ENCODE data around the gene DAPP1.

GRCh38 chr4:99824070-99824599 is 7.5 kb downstream of the DAPP1 start:
- TF ChIP-seq CTCF (IDR thresholded peaks at IDR 0.05), result no peak
- no peak for TF ChIP-seq POLR2A (IDR thresholded peaks at IDR 0.05)
- no peak for TF ChIP-seq POLR2AphosphoS5 (IDR thresholded peaks at IDR 0.05)
- no peak for TF ChIP-seq EP300 (IDR thresholded peaks at IDR 0.05)
